Fibroblast of skin of scalp (primary cell): ENCODE results near the gene NAP1L4.
"Not testable (repeated sequence)": the region's sequence is repeated elsewhere in the genome, so short reads cannot be mapped to it uniquely, and the experiment has no call there.

Source experiments
- DNase-seq: peaks from one replicate; pipeline ENCODE4 v3.0.0-alpha.2; 2013

Gene NAP1L4

GRCh38 chr11:2955906-2956476 lies 36.1 kb downstream of the NAP1L4 start:
- DNase-seq, result peak; percentile 13

- DNase-seq, result no peak
Measured at GRCh38 chr11:2954263-2954662, 37.9 kb downstream of the NAP1L4 start.

GRCh38 chr11:2952290-2952689 lies 39.8 kb downstream of the NAP1L4 start:
- no peak for DNase-seq

DNA sequence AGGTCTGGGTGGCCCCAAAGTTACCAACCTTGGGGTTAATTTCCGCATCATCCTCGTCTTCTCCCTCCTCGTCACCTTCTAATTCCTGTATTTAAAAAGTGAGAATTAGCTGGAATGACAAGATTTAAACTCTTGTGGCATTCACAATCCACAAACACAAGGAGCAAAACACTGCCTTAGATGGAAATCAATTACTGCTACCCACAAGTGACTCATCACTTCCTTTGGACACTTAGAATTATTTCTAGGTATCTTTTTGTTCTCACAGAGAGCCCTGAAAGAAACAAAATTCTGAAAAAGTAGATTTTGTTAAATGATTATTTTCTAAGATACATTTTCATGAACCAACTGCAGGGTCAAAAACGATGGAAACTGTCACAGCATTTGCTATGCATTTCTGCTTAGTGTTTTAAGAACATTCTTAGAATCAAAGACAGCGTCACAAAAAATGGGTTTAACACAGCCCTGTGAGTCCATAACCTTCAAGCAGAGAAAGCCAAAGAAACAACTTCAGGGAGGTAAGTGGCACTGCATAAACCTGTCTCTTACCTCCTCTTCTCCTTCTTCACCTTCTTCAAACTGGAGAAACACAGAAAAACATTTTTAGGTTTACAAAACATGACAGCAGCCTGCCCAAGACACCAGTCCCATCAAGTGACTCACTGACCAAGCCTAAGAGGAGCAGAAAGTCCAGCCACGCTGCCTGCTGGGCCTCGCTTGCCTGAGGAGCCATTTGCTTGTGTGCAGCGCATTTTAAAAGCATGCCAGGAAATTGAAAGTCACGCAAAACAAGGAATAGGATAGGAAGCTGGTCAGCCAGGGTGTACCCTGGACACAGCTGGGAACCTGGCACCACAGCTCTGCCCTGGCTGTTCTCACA lies 40.7 kb downstream of the NAP1L4 start:
- peak; percentile 68 for DNase-seq

- peak; percentile 31 for DNase-seq
Measured at GRCh38 chr11:2950825-2951224, 41.3 kb downstream of the NAP1L4 start.

- no peak for DNase-seq
Measured at GRCh38 chr11:2949920-2950319, 42.2 kb downstream of the NAP1L4 start.

DNA sequence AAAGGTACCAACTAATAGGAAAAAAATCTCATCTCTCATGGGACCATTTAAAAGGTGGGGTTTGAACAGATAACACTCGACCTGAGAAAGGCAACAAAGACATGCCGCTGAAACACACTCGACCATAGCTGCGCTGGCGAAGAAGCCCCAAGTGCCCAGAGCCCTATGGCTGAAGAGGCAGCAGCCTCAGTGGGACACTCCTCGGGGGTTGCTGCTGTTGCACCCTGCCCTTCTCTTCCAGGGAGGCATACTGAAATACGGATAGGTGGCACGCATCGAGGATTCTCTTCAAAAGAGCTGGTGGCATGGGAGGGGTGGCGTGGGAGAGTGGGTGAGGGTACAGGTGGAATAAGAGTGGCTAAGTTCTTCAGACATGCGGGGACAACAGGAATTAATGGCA lies 44.4 kb downstream of the NAP1L4 start:
- no peak for DNase-seq

GRCh38 chr11:2945757-2946287 lies 46.3 kb downstream of the NAP1L4 start:
- no peak for DNase-seq

GRCh38 chr11:2945031-2945756 lies 46.9 kb downstream of the NAP1L4 start:
- DNase-seq, result peak; percentile 84

DNA sequence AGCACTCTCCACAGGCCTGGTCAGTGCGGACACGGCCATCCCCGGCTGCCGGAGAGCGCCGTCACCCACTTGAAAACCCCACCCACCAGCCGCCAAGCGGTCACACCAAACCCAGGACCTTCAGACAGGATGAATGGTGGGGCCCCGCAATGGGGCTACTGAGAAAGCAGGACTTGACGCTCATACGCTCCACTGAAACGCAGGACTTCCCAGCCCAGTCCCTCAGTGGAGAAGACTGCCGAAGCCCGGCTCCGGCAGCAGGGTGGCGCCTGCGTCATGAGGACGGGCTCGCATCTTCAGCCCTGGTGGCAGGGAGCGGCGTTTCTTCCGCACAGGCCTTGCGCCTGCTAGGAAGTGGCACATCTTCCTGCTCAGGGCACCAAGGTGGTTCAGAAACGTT lies 47.6 kb downstream of the NAP1L4 start:
- DNase-seq, result no peak

DNA sequence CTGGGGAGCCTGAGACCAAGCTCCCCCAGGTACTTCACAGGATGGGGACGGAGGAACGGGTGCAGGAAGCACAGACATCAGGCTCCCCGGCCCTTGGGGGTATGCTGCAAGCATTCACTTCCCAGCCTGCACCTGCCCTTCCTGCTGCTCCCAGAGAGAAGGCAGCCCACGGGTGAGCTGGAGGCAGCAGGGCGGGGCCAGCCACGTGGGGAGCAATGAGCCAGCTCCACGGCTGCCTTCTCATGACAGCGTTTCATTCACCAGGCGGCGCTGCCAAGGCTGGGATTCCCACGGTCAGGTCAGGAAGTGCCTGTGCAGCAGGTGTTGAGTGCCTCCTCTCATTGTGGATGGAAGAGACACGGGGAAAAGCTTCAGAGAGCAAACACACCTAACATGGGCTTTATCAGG lies 48.4 kb downstream of the NAP1L4 start:
- no peak for DNase-seq

- DNase-seq, result no peak
Measured at GRCh38 chr11:2942872-2943710, 49.0 kb downstream of the NAP1L4 start.

- DNase-seq, result no peak
Measured at GRCh38 chr11:2942447-2942846, 49.7 kb downstream of the NAP1L4 start.

DNA sequence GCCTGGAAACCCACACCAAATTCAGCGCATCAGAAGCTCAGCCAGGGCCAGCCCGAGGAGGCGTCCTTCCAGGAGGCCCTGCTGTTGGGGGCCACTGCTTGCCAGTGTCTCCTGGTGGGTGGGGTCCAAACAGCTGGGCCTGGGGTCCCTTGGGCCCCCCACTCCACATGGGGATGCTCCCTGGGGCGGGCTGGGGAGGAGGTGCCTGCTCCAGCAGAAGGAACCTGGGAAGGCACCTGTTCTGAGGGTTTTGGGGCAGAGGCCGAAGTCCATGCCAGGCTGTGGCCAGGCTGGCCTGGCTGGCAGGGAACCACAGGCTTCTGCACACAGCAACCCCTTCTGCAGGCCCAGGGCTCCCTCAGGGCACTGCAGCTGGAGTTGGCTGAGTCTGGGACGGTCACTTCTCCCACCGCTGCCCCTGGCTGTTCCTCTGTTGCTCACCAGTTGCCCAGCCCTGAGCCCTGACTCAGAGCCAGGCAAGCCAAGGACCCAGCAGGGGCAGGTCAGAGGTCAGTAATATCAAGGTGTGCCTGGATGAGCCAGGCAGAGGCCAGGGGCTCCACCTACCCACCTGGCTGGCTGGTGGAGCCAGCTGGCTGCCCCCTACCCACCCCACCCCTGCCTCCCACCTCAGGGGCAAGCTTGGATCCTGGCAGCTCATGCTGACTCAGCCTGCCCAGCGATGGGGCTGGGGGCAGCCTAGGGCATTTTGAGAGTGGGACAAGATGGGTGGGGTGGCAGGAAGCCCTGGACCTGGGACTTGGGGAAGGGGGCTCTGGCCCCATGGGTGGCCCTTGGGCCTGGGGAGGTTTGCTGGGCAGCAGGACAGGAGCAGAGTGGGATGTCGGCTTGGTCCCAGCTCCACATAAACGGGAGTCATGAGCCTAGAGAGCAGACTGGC lies 51.0 kb downstream of the NAP1L4 start:
- DNase-seq, result no peak

DNA sequence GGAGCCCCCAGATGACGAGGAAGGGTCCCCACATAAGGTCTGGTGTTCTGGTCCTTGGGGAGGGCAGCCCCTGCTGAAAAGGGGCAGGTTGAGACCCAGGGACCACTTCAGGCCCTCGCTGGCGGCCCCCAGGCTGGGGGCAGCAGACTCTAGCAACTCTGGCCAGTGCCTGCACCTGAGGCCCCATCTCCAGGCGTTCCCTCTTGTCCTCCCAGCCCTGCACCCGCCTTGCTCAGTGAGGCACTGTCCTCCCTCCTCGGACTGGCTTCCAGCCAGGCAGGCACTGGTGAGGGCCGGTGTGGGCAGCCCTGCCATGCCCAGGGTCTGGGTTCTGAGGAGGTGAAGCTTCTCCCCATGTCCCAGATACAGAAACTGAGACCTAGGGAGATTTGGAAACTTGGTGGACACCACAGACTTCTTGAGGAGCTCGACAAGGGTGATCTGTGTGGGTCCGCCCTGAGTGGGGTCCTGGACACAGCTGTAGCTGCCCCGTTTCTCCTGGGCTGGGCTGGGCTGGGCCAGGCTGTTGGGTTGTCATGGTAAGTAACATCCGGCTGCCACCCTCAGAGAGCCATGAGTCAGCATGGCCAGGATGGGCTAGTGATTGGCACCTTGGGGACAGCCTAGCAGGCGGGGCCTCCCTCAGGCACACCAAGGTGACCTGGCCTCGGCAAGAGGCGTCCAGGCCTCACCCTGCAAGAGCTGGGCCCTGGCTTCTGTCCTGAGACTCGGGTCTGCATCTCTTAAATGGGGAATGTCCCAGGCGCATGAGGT lies 51.8 kb downstream of the NAP1L4 start:
- no peak for DNase-seq

- not testable (repeated sequence) for DNase-seq
Measured at GRCh38 chr11:2938458-2939418, 53.4 kb downstream of the NAP1L4 start.

DNA sequence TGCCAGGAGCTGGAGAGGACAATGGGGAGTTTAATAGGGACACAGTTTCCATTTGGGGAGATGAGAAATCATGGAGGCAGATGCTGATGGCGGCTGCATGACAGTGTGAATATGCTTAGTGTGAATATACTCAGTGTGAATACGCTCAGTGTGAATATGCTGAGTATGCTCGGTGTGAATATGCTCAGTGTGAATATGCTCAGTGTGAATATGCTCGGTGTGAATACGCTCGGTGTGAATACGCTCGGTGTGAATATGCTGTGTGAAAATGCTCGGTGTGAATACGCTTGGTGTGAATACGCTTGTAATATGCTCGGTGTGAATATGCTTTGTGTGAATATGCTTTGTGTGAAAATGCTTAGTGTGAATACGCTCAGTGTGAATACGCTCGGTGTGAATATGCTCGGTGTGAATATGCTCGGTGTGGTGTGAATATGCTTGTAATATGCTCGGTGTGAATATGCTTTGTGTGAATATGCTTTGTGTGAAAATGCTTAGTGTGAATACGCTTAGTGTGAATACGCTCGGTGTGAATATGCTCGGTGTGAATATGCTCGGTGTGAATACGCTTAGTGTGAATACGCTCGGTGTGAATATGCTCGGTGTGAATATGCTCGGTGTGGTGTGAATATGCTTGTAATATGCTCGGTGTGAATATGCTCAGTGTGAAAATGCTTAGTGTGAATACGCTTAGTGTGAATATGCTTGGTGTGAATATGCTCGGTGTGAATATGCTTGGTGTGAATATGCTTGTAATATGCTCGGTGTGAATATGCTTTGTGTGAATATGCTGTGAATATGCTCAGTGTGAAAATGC lies 54.3 kb downstream of the NAP1L4 start:
- not testable (repeated sequence) for DNase-seq

DNA sequence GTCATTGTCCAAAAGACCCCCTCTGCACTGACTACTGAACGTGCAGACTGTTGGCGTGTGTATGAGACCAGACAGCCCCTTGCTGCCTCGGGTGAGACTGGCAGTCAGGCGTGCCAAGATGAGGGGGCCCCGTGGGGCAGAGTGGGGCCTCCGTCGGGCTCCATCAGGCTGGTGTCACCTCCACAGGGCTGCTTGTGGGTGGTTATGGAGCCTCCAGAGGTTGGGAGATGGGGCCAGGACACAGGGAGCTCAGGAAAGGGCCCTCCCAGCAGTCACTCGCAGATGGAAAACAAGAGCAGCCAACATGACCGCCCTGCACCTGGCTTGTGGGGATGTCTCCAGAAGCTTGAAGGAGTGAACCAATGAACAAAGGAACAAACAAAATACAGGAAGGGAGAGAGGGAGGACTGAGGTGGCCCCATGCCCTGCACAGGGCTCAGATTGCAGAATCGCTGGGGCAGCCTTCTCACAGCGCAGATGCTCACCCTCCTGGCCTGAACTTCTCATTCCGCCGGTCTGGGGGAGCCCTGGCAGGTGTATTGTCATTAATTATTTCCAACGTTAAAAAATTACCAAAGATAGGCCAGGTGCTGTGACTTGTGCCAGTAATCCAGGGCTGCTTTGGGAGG lies 57.4 kb downstream of the NAP1L4 start:
- DNase-seq, result no peak
